ENCODE measurements around the gene FBXO11. TPM values are rescaled to one million over a fixed set of nuclear protein-coding genes. Genes with fewer than 3 reads are reported as not detected.

The FBXO11 gene
- total RNA-seq, 1 experiment from 2014 or later, result 64.1 TPM

GRCh38 chr2:47767497-47767844, 138.8 kb downstream of the FBXO11 start:
- BruUV-seq (replicated peaks), result no TSS peak
- CTCF ChIA-PET, result interaction anchor here (0.5 to 11.3 kb wide), 67 partner anchors 9 to 777 kb away, joined by 3 to 319 read pairs (median 4); partner anchors contain the start of genes FBXO11 and MSH2
- peaks cover 11% of the 10 kb centered on the region for H3K9me3 Mint-ChIP-seq (ENCODE audit: unreplicated experiment)

DNA sequence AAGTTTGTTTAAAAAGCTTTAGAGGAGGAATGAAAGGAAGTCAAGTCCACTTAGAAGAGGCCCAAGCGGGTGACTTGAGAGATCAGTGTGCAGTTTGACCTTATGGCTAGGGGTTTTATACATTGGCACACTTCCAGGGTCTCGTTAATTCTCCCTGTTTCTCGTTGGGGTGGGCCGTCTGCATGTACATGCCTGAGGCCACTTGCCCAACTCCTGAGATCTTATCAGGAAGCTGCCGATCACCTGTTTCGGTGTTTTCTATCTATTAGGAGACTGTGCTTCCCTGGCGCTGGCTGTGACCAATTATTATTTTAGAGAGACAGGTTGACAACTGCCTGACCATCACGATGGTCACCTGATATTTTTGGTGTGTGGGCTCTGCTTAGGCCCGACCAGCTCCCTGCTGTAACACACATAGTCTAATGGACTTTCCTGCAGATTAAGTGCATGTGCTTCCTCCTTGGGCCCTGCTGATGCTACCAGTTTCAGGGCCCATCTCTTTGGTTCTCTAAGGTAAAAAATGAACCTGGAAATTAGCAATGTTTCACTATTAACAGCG, 154.4 kb downstream of the FBXO11 start:
- BruUV-seq (replicated peaks), result no TSS peak
- peaks cover 11% of the 10 kb centered on the region for H3K4me1 Mint-ChIP-seq (ENCODE audit: insufficient read depth, unreplicated experiment)
- no peaks in the 10 kb centered on the region for H3K9me3 Mint-ChIP-seq (ENCODE audit: unreplicated experiment)
- POLR2A ChIA-PET, result interaction anchor here (0.7 kb wide), 1 partner anchor 141 kb away, joined by 3 read pairs; no protein-coding TSS in a partner anchor
- DNase-seq (ENCODE audit: unreplicated experiment), result no peak
- no peaks in the 10 kb centered on the region for H3K27me3 Mint-ChIP-seq (ENCODE audit: insufficient read depth, unreplicated experiment)
- H3K36me3 Mint-ChIP-seq (ENCODE audit: insufficient read depth, unreplicated experiment), result no peaks in the 10 kb centered on the region
- intact Hi-C loops (cut with micrococcal nuclease), result loop anchor here (5.0 kb wide), 1 partner anchor 120 kb away; no protein-coding TSS in a partner anchor
- H3K4me3 Mint-ChIP-seq (ENCODE audit: unreplicated experiment), result peak overlapping the region; percentile 49
- TF ChIP-seq CTCF (IDR thresholded peaks at IDR 0.05; ENCODE audit: unreplicated experiment), result no peak
- peak overlapping the region; percentile 83 for H3K27ac Mint-ChIP-seq (ENCODE audit: low read depth, unreplicated experiment)
- CTCF ChIA-PET, result interaction anchor here (1.6 to 2.3 kb wide), 2 partner anchors 14 to 16 kb away, joined by 5 to 16 read pairs; no protein-coding TSS in a partner anchor

More at GRCh38 chr2:47767497-47767844, 138.8 kb downstream of the FBXO11 start:
- no peak overlapping the region for H3K27ac Mint-ChIP-seq (ENCODE audit: low read depth, unreplicated experiment)
- no peak for TF ChIP-seq CTCF (IDR thresholded peaks at IDR 0.05; ENCODE audit: unreplicated experiment)
- POLR2A ChIA-PET, result interaction anchor here (0.6 to 2.4 kb wide), 6 partner anchors 10 to 365 kb away, joined by 3 to 15 read pairs (median 4); partner anchors contain the start of genes MSH2 and MSH6
- H3K27me3 Mint-ChIP-seq (ENCODE audit: insufficient read depth, unreplicated experiment), result no peaks in the 10 kb centered on the region
- no peak overlapping the region for H3K4me3 Mint-ChIP-seq (ENCODE audit: unreplicated experiment)
- DNase-seq (ENCODE audit: unreplicated experiment), result no peak
- intact Hi-C loops (cut with micrococcal nuclease), result loop anchor here (1.0 kb wide), 2 partner anchors 330 to 432 kb away; no protein-coding TSS in a partner anchor
- no peaks in the 10 kb centered on the region for H3K36me3 Mint-ChIP-seq (ENCODE audit: insufficient read depth, unreplicated experiment)
- peaks cover 7% of the 10 kb centered on the region for H3K4me1 Mint-ChIP-seq (ENCODE audit: insufficient read depth, unreplicated experiment)

DNA sequence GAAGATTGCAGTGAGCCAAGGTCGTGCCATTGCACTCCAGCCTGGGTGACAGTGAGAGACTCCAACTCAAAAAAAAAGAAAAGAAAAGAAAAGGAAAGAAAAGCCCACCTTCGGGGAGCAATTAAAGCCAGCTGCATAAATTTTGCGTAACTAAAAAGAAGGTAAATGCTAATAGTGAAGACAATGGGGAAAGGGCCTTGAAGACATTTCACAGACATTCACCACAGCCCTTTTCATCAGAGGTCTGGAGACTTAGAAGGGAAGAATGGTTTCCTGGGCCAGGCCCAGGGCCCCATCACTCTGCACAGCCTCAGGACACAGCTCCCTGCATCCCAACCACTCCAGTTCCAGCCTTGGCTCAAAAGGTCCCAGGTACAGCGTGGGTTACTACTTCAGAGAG, 158.4 kb downstream of the FBXO11 start:
- H3K9me3 Mint-ChIP-seq (ENCODE audit: unreplicated experiment), result no peaks in the 10 kb centered on the region
- no peak for TF ChIP-seq CTCF (IDR thresholded peaks at IDR 0.05; ENCODE audit: unreplicated experiment)
- ChIA-PET POLR2A (no interaction called here), CTCF (interaction anchor here (0.7 kb wide), 1 partner anchor 28 kb away, joined by 3 read pairs; no protein-coding TSS in a partner anchor)
- H3K36me3 Mint-ChIP-seq (ENCODE audit: insufficient read depth, unreplicated experiment), result no peaks in the 10 kb centered on the region
- DNase-seq (ENCODE audit: unreplicated experiment), result no peak
- peaks cover 18% of the 10 kb centered on the region for H3K27me3 Mint-ChIP-seq (ENCODE audit: insufficient read depth, unreplicated experiment)
- intact Hi-C loops (cut with micrococcal nuclease), result no loop called here
- no peak overlapping the region for H3K27ac Mint-ChIP-seq (ENCODE audit: low read depth, unreplicated experiment)
- peaks cover 11% of the 10 kb centered on the region for H3K4me1 Mint-ChIP-seq (ENCODE audit: insufficient read depth, unreplicated experiment)
- BruUV-seq (replicated peaks), result no TSS peak
- no peak overlapping the region for H3K4me3 Mint-ChIP-seq (ENCODE audit: unreplicated experiment)

- no peak for DNase-seq (ENCODE audit: unreplicated experiment)
- no peaks in the 10 kb centered on the region for H3K4me1 Mint-ChIP-seq (ENCODE audit: insufficient read depth, unreplicated experiment)
- intact Hi-C loops (cut with micrococcal nuclease), result no loop called here
- no TSS peak for BruUV-seq (replicated peaks)
- no peak overlapping the region for H3K27ac Mint-ChIP-seq (ENCODE audit: low read depth, unreplicated experiment)
- ChIA-PET POLR2A (no interaction called here), CTCF (interaction anchor here (0.6 to 0.8 kb wide), 3 partner anchors 19 to 497 kb away, joined by 3 to 4 read pairs (median 3); no protein-coding TSS in a partner anchor)
- no peaks in the 10 kb centered on the region for H3K9me3 Mint-ChIP-seq (ENCODE audit: unreplicated experiment)
- H3K36me3 Mint-ChIP-seq (ENCODE audit: insufficient read depth, unreplicated experiment), result no peaks in the 10 kb centered on the region
- H3K27me3 Mint-ChIP-seq (ENCODE audit: insufficient read depth, unreplicated experiment), result peaks cover 18% of the 10 kb centered on the region
- TF ChIP-seq CTCF (IDR thresholded peaks at IDR 0.05; ENCODE audit: unreplicated experiment), result no peak
- no peak overlapping the region for H3K4me3 Mint-ChIP-seq (ENCODE audit: unreplicated experiment)
These were observed 162.2 kb downstream of the FBXO11 start for GRCh38 chr2:47744074-47744473.

All from MCF 10A (cell line).